Fibroblast of the conjunctiva (primary cell): Measurements from ENCODE around the gene WLS.
"Not testable (repeated sequence)": the region's sequence is repeated elsewhere in the genome, so short reads cannot be mapped to it uniquely, and the experiment has no call there.

ENCODE experiments used
- DNase-seq: peaks from one replicate; pipeline ENCODE4 v3.0.0-alpha.2; 2010; ENCODE audit warnings: low read depth

Gene WLS

GRCh38 chr1:68232289-68233148 lies at the start of gene WLS:
Gene WLS (minus strand): TSS chr1:68232523. CDS start chr1:68232299, 224 bp downstream.
- DNase-seq, result peak; percentile 61

DNA sequence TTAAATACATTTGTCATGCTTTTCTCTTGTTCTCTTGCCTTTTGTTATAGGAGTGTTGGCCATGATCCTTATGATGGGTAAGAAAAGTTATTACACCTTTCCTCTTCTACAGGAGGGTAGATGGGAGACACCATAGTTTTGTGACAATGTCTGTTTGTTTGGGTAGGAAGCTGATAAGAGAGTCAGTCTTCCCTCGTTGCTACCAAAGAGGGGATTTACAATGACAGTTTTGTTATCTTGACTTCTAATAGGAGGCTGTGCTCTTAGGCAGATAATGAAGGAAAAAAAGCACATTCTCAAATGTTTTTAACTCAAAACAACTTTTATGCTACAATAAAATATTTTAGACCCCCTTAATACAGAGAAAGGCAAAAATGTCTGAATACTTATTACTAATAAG lies 48.0 kb upstream of the WLS start:
- DNase-seq, result no peak

DNA sequence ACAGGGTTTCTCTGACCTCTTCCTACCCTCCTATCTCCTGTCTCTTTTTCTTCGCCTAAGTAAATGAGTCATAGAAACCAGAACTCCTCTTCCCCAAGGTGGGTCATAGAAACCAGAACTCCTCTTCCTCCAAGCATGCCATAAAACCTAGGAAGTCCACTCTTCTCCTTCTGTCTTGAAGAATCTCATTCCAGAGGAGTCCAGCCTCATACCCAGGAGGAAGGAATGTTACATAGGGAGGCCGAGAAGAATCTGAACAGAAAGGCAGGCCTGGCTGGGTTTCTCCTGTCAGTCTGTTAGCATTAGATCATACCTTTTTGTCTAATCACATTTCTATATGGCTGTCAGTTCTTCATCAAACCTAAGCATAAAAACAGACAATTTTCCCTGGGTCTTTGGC lies 47.5 kb upstream of the WLS start:
- DNase-seq, result no peak

DNA sequence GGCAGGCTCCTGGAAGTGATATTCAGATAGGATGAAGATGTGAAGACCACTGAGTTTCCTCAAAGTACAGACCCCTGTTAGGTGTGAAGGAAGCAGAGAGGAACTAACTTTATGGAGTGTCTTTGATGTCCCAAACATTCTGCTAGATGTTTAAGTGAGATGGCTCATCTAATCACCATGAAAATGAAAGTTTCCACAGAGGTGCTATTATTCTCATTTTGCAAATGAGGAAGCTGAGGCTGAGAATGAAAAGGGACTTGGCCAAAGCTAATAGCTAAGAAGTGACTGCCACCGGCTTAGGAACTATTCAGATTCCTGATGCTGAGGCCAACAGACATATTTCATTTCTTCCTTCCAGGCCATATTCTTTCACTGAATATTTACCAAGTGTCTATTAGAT lies 45.9 kb upstream of the WLS start:
- DNase-seq, result no peak

- no peak for DNase-seq
Measured at GRCh38 chr1:68276448-68276847, 44.1 kb upstream of the WLS start.

- no peak for DNase-seq
Measured at GRCh38 chr1:68273530-68273929, 41.2 kb upstream of the WLS start.

DNA sequence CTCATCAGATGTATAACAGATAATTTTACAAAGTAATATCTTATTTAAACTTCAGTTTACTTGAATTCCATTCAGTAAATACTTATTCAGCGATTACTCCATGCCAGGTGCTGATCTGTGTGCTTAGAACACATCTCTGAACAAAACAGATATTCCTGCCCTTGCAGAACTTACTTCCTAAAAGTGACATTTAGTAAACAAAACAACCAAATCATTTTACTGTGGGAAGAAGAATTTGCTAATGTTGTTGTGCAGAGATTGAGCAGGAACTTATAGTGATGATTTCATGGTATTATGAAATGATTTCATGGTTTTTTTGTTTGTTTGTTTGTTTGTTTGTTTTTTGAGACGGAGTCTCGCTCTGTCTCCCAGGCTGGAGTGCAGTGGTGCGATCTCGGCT lies 39.3 kb upstream of the WLS start:
- no peak for DNase-seq

DNA sequence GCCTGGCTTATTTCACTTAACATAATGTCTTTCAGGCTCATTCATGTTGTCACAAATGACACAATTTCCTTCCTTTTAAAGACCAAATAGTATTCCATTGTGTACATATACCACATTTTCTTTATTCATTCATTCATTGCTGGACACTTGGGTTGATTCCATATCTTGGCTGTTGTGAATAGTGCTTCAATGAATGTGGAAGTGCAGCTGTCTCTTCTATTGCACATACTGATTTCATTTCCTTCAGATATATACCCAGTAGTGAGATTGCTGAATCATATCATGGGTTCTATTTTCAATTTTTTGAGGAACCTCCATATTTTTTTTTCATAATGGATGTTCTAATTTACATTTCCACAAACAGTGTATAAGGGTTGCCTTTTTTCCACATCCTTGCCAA lies 38.6 kb upstream of the WLS start:
- no peak for DNase-seq

- DNase-seq, result no peak
Measured at GRCh38 chr1:68269637-68270430, 37.5 kb upstream of the WLS start.

DNA sequence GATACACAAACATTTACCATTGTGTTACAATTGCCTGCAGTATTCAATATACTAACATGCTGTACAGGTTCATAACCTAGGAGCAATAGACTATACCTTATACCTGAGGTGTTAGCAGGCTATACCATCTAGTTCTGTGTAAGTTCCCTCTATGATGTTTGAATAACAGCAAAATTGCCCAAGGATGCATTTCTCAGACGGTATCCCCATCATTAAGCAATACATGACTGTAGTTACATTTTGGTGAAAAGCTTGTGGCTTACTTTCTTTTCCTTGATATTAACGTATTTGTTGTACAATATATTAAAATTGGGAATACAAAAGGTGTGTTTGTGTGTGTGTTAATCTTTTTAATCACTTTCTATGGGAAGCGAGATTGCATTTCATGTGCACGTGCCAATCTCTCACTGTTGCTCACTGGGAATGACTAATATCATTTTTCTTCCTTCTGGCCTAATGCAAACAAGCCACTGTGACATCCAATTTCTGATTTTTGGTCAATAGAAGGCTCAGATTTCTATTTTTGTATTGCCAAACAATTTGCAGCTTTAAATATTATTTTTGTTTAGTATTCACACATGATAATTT lies 36.7 kb upstream of the WLS start:
- DNase-seq, result no peak

GRCh38 chr1:68256824-68257223 lies 24.5 kb upstream of the WLS start:
- DNase-seq, result not testable (repeated sequence)

DNA sequence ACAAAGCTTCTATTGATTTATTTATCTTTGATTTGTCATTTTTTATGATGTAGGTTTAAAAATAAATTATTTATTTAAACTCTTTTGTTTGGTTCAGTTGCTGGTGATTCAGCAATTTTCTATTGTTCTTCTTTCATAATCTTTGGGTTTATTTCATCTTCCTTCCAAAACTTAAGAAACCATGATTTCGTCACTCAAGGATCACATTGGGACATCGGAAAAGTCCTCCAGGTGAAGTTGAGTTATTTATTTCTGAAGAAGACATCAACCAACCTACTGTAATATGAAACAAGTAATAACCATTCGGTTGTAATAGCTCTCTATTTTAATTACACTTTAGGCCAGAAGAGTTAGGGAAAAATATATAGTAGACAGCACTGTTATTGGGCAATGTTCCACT lies 23.0 kb upstream of the WLS start:
- DNase-seq, result no peak

DNA sequence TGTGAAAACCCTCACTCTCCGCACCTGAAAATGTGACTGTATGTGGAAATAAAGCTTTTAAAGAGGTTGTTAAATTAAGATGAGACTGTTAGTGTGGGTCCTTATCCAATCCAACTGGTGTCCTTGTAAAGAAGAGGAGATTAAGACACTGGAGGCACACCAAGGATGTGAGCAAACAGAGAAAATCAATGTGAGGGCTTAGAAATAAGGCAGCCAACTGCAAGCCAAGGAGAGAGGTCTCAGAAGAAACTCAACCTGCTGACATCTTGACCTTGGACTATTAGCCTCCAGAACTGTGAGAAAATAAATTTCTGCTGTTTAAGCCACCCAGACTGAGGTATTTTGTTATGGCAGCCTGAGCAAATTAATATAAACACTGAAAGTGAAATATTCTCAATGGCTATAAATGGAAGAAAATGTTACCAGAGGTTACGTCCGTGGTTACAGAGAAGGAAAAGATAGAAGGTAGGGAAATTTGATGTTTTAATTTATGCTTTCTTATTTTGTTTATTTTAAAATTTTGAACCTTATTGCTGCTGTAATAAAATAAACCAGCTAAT lies 22.4 kb upstream of the WLS start:
- no peak for DNase-seq

DNA sequence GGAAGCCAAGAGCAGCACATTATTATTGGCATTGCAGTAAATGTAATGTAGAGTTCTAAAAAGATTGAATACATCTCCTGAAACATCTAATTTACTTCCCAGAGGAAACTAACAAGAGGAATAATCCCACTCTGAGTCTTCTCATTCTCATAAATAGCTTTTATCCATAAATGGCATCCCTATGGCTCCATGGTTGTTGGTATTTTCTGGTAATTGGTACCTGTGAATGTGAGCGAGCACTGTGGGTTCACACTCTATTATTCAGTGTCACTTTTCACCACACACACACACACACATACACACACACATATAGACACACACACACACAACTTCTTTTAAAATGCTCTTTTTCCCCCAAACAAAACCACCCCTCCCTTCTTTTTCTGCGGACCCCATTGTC lies 4.7 kb upstream of the WLS start:
- DNase-seq, result no peak

GRCh38 chr1:68234094-68234493 lies 1.8 kb upstream of the WLS start:
- DNase-seq, result no peak

- DNase-seq, result no peak
Measured at GRCh38 chr1:68233202-68233601, 879 bp upstream of the WLS start.

GRCh38 chr1:68231627-68232288 lies 565 bp downstream of the WLS start:
- peak; percentile 71 for DNase-seq

DNA sequence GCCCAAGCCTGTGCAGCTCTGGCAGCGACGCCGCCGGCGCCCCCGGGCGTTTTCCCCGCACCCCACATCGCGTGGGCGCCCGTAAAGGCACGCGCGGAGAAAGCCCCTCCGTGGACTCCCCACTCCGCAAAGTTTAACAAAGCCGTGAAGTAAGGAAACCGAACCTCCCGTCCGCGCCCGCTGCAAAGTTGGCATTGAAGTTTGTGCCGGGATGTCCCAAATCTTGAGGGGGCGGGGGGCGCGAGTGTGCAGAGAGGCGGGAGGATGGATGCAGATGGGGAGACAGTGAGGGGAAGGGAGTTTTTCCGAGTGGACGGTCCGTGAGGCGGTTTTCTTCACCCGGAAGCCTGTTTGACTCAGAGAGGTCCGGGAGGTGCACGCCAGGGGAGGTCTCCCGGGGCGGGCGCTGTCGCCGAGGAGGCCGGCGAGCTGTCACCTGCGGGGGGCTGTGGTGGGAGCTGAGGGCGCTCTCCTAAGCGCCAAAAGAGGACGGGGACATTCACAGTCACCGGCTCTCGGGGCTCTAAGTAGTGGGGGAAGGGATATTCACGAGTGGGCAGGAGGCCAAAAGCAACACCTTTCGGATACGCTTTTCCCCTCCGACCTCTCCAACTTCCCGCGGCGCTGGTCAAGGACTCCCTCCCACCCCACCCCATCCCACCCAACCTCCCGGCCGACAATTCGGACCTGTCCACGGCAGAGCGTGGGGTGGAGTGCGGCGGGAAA lies 1.3 kb downstream of the WLS start:
- no peak for DNase-seq

DNA sequence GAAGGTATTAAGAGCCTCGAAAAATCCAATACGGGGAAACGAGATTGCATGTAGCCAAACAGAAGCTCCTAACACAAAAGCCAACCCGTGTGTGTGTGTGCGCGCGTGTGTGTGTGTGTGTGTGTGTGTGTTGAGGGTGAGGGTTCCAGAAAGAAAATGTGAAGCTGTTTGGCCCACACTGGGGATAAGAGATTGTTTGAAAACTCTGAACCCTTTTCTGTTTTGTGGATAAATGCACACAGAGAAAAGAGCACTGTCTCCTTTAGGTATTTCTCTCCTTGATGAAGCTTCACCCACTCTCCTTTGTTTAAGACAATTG lies 1.9 kb downstream of the WLS start:
- DNase-seq, result no peak

- DNase-seq, result no peak
Measured at GRCh38 chr1:68229650-68230483, 2.5 kb downstream of the WLS start.

GRCh38 chr1:68228851-68229250 lies 3.5 kb downstream of the WLS start:
- no peak for DNase-seq
